ENCODE results near the gene GPRC6A.

DNA sequence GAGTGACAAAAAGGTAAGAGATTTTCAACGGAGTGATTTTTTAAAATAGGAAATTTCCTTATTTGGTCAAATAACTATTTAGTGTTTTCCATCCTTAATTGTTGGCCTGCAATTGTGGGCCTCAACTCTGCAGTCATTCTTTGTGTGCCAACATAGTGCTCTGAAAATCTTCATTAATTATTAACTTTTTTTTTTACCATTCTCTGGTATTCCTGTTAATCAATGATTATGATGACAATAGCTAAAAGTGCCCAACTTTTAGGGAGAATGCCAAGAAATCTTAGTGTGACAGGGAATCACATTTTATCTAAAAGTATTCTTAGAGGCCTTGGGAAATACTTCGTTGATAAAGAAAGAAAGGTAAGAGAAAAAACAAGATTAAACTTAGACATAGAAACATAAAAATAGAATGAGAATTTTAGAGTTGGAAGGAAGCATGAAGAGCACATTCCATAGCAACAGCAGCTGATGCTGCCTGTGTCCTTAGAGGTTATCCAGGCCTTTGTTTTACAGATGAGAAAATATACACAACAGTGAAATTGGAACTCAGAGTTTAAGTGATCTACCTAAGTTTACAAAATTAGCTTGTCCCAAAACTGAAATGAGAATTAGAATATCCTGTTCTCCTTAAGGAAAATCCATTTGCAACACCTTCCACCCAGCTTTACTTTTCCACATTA lies 1.2 kb downstream of the GPRC6A start:
- TF ChIP-seq POLR2A (IDR thresholded peaks at IDR 0.05), result no peak
- TF ChIP-seq, protein P1, sequence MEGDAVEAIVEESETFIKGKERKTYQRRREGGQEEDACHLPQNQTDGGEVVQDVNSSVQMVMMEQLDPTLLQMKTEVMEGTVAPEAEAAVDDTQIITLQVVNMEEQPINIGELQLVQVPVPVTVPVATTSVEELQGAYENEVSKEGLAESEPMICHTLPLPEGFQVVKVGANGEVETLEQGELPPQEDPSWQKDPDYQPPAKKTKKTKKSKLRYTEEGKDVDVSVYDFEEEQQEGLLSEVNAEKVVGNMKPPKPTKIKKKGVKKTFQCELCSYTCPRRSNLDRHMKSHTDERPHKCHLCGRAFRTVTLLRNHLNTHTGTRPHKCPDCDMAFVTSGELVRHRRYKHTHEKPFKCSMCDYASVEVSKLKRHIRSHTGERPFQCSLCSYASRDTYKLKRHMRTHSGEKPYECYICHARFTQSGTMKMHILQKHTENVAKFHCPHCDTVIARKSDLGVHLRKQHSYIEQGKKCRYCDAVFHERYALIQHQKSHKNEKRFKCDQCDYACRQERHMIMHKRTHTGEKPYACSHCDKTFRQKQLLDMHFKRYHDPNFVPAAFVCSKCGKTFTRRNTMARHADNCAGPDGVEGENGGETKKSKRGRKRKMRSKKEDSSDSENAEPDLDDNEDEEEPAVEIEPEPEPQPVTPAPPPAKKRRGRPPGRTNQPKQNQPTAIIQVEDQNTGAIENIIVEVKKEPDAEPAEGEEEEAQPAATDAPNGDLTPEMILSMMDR (IDR thresholded peaks at IDR 0.05), result no peak

Measured in lower leg skin (tissue), 3 donors.